Superior temporal gyrus (tissue), 1 donor: ENCODE results near the gene C4BPA.
A peak's percentile ranks its signal among the peaks of the same experiment; 100 is the strongest.

Experiments used
- DNase-seq: peaks from one replicate; pipeline ENCODE4 v3.0.0-alpha.2; 2016; ENCODE audit errors: extremely low spot score

C4BPA gene

DNA sequence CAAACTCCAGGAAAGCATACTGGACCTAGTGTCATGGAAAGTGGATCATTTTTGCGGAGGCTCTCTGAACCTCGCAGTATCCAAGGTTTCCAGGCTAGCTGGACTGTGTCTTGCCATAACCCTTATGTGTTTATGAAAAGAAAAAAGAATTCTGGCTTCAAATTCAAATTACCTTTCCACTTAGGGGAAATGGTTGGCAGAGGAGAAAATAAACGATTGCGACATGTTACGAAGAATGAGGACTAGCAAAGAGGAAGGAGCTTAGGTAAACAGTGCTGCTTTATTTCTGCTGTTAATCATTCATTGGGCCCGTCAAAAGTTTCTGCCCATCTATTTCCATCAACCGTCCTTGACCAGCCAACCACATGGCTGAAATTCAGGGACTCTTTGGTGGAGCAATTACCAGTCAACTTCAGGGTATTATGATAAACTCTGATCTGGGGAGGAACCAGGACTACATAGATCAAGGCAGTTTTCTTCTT, at the start of gene C4BPA:
Gene C4BPA, plus strand, starts transcription at position 342 of the 482 bp plus-strand sequence. CDS start 8,793 bp downstream, outside the sequence.
- DNase-seq: no peak

DNA sequence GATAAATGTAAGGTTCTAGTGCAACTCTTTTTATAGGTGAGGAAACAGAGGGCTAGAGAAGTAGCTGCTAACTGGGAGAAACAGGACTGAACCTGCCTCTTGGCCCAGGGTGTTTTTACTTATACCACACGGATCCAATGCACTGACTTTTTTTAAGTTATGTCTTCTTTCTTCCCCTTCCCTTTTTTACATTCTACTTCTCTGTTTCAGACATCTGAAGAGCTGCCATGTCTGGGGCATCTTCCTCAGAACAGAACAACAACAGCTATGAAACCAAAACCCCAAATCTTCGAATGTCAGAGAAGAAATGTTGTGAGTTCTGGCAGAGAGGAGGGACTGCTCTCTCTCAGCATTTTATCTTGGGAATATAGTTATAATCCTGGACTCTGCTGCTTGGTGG, 49.5 kb upstream of the C4BPA start:
- no peak for DNase-seq

DNA sequence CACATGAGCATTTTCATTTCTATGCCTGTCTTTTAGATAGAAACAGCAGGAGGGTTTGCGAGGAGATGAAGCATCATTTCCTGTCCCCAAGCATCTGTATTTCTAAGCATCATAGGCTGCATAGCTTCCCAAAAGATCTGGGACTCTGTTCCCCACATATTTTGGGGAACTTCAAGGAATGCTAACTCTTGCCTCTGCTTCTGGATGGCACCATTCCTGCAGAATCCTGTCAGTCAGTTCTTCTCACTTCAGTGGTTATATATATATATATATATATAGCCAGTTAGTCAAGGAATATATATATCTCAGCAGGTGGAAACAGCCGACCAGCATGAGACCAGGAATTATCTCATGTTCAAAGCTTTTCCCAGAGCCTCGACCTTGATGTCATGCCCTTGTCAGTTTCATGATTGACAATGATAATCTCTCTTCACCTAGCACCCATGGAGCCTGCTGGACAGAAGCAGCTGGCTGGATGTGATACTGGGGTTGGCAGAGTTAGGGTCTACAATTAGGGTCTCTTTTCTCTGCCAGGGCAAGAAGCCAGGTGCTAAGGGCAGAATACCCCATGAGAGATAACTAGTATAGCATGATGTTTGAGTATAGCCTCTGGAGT, 48.5 kb upstream of the C4BPA start:
- DNase-seq: no peak

- no peak for DNase-seq
Observed at GRCh38 chr1:207056673-207057072, 47.4 kb upstream of the C4BPA start.

- no peak for DNase-seq
Observed at GRCh38 chr1:207058252-207058651, 45.8 kb upstream of the C4BPA start.

DNA sequence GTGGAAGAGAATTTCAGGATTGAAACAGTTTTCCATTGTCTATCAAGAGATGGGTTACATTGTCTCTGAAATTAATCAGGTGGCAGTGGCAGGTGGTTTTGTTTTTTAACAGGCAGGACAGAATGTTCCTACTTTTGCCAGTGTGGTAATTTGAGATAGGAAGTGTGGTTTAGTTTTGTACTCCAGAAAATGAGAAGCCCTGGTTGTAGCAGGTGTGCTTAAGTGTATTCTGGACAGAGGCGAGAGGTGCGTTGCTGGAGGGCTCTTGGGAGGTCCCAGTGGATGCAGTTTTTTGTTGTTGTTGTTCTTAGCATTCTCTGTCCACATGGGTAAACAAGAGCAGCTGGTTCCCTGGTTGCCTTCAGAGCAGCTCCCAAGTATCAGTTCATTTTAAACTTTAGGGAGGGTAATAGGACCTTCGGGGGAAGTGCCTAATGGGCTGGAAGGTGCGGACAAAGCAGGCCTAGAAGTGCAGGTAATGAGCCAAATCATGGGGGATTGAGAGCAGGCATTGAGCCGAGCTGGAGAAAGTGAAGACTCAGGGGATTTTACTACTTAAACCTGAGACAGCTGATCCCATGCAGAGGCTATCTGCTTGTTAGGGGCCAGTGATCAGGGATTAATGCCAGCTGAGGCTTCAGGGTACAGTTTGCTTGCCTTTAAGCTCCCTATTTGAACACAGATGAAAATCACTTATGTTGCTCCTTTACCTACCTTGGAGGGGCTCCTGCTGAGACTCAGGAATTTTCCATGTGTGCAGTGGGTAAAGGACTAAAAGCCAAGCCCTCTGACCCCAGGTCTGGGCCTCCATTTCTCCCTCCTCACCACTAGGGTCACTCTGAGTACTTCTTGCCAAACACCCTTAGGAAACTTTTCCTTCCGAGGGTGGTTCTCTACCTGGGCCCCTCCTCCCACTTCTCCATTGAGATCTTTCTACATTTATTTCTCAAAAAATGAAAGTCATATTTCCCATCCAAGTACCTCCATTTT, 44.9 kb upstream of the C4BPA start:
- no peak for DNase-seq

DNA sequence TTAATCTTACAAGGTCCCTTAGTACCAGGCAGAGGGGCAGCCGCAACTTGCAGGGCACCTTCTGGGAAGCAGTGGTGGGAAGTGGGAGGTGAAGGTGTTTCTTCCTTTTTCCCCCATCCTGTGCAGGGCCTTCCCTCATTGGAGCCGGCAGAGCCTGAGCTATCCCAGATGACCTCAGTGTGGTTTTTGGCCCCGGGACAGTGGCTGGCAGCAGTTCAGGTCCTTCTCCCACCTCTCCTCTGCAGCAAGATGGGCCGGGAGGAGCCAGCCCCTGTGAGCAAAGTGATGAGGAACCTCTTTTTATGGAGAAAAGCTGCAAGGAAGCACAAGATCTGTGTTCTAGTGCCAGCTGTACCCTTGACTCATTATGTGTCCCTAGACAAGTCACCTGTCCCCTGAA, 44.2 kb upstream of the C4BPA start:
- DNase-seq: no peak

DNA sequence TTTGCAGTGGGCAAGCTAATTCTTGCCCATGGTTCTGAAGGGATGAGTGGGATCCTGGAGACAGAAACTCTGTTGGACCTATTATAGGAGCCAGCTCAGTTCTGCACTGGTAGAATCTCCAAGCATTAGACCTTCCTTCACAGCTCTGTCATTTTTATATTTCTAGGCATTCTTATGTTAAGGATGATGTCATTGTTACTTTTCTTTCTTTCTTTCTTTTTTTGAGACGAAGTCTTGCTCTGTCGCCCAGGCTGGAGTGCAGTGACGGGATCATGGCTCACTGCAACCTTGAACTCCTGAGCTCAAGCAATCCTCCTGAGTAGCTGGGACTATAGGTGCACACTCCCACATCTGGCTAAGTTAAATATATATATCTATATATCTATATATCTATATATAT, 43.4 kb upstream of the C4BPA start:
- DNase-seq: no peak

DNA sequence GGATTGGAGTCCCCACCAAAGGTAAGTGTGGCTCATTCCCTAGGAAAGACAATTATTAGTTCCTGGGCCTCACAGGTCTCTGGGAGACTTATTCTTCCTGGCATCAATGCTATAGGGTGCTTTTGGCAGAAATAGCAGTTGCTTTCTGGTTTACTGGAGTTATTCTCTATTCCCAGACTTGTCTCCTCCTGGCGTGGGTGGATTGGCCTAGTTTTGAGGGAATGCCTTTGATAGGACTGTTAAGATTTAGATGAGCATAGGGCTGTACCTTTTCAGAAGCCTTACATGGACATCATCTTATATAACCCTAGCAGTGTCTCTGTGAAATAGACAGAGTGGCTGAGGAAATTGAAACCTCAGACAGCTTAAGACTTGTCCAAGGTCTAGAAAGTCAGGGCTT, 42.0 kb upstream of the C4BPA start:
- DNase-seq: peak; percentile 44

GRCh38 chr1:207063014-207063413, 41.0 kb upstream of the C4BPA start:
- no peak for DNase-seq

GRCh38 chr1:207064561-207064960, 39.5 kb upstream of the C4BPA start:
- no peak for DNase-seq

DNA sequence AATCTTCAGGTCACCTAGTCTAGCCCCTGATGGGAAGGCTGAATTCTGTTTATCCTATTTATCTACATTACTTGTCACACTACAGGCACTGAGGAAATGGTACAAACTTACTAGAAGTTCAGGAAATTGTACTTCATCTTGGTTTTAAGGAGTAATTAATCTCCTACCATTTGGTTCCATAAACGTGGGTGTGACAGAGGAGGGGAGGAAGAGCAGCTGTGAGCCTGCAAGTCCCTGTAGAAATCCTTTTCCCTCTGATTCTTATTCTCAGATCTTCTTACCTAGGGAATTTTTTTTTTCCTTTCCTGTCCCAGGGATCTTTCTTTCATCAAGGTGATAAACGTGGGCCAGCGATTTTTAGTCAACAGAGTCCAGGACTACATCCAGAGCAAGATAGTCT, 36.8 kb upstream of the C4BPA start:
- DNase-seq: no peak

DNA sequence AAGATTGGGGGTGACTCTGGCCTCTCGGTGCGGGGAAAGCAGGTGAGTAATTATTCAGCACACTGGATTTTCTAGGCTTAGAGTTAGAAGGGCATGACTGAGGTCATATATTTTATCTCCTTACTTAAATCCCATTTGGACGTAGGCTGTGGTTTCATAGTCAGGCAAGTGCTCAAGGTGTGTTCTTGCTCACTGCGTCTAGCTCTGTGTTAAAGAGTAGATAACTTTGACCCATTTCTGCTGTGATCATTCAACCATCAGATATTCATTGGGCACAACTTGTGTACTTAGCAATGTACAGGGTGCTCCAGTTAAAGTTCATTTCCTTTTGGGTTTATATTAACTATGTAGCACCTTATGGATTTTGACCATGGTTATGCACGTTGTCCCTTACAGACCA, 36.4 kb upstream of the C4BPA start:
- DNase-seq: no peak

- DNase-seq: no peak
Observed at GRCh38 chr1:207069061-207069460, 35.0 kb upstream of the C4BPA start.

- DNase-seq: no peak
Observed at GRCh38 chr1:207069858-207070506, 34.1 kb upstream of the C4BPA start.

- DNase-seq: no peak
Observed at GRCh38 chr1:207070811-207071210, 33.2 kb upstream of the C4BPA start.

- no peak for DNase-seq
Observed at GRCh38 chr1:207071426-207071825, 32.6 kb upstream of the C4BPA start.

DNA sequence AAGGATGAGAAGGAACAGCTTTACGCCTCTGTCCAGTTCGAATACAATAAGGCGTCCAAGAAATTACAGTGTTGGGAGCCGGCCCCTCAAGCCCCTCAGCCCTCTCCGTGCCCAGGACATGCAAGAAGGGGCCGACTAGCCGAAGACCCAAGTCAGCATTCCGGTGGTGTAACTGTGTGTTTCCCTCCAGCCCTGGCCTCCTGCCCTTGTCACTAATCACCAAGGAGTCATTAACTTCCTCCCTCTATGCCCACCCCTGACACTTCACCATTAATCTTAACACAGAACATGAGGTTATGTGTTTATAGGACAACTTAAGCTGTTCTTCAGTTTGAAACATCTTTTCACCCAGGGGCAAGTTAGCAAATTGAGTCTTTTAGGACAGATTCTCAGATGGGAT, 31.8 kb upstream of the C4BPA start:
- DNase-seq: no peak

DNA sequence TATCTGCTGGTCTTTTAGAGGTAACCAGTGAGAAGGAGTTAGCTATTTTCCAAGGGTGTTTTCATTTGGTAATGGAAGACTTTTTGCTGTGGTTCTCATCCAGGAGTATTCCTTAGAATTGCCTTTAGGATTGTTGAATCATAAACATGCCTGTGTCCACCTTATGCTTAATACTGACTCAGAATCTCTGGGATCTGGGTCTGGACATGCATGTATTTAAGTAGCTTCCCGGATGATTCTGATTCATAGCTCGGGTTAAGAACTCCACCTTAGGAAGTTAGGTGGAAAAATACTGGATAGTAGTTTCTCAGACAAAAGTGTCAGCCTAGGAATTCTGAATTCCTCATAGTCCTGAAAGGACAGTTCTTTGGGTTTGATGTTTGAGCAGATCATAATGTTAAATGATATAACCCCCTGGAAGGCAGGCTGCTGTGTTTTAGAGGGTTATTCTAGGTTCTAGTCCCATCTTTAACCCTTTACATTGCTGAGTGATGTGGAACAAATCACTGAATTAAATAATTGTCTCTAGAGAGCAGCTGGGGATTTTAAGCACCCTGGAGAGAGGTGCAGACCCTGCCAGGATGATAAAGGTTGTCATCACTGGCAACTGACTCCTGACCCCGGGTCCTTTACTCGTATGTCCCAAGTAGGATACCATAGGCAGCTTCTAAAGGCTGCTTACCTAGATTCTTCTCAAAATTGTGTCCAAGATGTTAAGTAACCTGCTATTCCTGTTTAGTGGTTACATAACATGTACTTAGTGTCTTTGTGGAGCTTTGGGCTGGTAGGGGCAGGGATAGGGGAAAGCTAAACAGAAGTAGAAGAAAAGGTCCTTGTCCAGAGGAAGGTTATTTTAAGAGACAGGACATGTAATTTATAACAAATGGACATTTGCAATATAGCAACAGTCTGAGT, 29.9 kb upstream of the C4BPA start:
- no peak for DNase-seq

DNA sequence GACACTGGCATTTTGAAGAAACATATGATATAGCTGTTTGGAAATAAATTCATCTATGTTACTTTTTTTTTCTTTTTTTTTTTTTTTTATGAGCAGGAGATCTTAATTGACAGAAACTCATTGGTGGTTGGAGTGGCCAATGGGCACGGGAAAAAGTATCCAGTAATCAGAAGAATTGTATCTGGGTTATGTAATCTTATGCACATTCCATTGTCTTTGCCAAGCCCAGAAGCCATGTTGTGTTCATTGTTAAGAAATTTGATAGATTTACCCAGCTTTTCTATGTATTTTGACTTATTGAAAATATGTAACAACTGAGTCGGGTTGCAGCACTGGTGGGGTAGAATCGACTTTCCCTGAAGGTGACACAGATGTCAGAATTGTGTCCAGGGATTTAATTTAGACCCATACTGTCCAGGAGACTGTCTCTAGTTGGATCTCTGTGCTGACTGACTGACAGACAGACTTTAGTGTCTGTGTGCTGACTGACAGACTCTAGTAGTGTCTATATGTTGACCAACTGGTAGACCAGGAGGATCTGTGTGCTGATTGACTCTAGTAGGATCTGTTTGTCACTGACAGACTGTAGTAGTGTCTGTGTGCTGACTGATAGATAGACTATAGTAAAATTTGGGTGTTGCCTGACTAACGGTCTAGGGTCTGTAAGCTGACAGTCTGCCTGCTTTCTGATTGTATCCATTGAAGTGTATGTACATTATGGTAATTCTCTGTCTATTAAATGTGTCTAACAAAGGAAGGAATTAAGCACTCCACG, 27.7 kb upstream of the C4BPA start:
- DNase-seq: no peak

DNA sequence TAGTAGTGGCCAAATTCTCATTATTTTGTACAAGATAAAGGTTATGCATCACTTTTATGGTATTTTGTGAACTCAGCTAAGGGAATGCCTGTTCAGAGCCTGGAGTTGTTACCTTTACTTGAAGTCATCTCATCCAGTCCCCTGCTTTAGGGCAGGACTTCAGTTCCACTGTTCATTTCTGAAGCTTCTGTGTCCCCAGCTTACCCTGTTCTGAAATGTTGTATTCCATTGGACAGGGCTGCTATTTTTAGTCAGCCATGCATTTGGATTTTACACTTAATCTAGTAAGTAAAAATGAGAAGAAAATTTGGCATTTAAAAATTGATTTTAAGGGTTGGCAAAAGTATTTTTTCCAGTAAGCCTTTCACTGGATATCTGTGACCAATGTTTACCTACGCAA, 27.0 kb upstream of the C4BPA start:
- no peak for DNase-seq
